ENCODE results near the gene NUBP2. TPM values are rescaled to one million over a fixed set of nuclear protein-coding genes. Genes with fewer than 3 reads are reported as not detected.

The NUBP2 gene
- total and polyA plus RNA-seq, 10 of the 15 experiments (the other 5 are each of a cell fraction or from before 2014, with no cell fraction given), result 1.9 to 129 (median 51.7) TPM

DNA sequence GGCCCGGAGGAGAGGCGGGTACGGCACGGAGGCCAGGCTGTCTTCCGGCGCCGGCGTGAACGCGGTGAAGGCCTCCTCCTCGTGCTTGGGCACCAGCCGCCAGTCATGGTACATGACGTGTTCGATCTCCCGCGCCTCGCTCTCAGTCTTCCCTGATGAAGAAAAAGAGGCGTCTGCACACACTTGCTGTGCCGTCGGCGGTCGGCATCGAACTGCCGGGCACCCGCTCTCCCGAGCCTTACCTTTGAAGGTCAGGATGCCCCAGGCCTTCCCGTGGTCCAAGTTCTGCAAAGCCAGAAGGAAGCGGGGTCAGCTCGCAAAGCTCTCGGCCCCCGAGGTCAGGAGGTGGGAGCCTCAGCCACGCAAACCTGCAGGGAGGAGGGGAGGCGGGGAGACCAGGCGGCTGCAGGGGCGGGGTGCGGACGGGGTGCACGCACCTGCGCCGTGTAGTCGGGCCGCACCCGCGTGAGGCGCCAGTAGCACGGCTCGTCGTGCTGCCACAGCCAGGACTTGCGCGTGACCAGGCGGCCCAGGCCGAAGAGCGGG, 10.3 kb upstream of the NUBP2 start, which contains the start of gene EME2 (continued):
- TF ChIP-seq SP1 (IDR thresholded peaks at IDR 0.05; ENCODE audit: low read depth, low read length), result no peak
- TF ChIP-seq, protein P1, sequence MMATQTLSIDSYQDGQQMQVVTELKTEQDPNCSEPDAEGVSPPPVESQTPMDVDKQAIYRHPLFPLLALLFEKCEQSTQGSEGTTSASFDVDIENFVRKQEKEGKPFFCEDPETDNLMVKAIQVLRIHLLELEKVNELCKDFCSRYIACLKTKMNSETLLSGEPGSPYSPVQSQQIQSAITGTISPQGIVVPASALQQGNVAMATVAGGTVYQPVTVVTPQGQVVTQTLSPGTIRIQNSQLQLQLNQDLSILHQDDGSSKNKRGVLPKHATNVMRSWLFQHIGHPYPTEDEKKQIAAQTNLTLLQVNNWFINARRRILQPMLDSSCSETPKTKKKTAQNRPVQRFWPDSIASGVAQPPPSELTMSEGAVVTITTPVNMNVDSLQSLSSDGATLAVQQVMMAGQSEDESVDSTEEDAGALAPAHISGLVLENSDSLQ (IDR thresholded peaks at IDR 0.05), result peak; percentile 28; the same call in 1 of the 2 replicates
- TF ChIP-seq MEF2B (IDR thresholded peaks at IDR 0.05; ENCODE audit: partially characterized antibody, poor library complexity, severe bottlenecking), result no peak
- TF ChIP-seq KDM1A (IDR thresholded peaks at IDR 0.05; ENCODE audit: borderline replicate concordance), result no peak
- TF ChIP-seq MAX (IDR thresholded peaks at IDR 0.05; ENCODE audit: low read depth, low read length), result no peak
- no peak for TF ChIP-seq ZNF274 (IDR thresholded peaks at IDR 0.05; ENCODE audit: insufficient read depth, insufficient read length)
- TF ChIP-seq LARP7 (IDR thresholded peaks at IDR 0.05), result no peak

DNA sequence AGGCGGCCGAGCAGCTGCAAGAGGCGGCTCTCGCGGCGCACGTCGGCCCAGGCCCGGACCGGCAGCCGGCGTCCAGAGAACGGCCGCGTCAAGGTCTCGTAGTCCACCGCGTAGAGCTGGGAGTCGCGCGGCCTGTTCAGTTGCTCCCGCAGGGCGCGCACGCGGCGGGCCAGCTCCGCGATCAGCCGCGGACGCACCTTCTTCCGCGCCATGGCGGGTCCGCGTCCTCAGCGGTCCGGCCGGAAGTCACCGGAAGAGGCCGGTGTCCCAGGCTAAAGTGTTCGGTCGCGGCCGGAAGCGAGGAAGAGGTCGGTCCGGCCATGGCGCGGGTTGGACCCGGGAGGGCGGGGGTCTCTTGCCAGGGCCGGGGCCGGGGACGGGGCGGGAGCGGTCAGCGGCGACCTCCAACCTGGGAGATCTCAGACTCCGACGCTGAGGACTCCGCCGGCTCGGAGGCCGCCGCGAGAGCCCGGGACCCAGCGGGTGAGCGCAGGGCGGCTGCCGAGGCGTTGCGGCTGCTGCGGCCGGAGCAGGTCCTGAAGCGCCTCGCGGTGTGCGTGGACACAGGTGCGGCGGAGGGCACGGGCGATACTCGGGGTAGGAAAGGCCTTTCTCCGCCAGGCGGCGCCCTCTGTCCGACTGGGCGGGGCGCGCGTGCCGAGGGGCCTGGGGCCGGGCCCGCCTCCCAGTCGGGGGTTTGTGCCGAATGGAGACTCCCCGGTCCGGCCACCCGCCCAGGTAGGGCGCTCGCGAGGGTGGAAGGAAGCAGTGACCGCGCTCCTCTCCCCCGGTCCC, 9.7 kb upstream of the NUBP2 start, which contains the start of gene MRPS34:
TSS of gene MRPS34 (minus strand) at position 227 of the 795 bp plus-strand sequence. CDS start at position 212, 15 bp downstream.
- TSS peak; percentile 22 for BruUV-seq (replicated peaks)
- ATAC-seq (peak; percentile 71), DNase-seq (ENCODE audit: low read depth, low spot score) (peak; percentile 17), FAIRE-seq (peak; percentile 27)
- CTCF ChIA-PET, result interaction anchor here (0.7 to 1.9 kb wide), 5 partner anchors 8 to 67 kb away, joined by 3 to 12 read pairs (median 4); partner anchors contain the start of genes MAPK8IP3, NUBP2 and SPSB3
- Histone ChIP-seq H3K27me3 (replicated peaks in 1 of 2; ENCODE audit: control insufficient read depth in 2 of 2, insufficient read depth in 2 of 2, low read length in 1 of 2) (no peaks in the 10 kb centered on the region), H3K79me2 (ENCODE audit: control insufficient read depth, insufficient read depth, low read length) (peaks cover 43% of the 10 kb centered on the region), H3K9ac (ENCODE audit: control insufficient read depth, insufficient read depth, low read length) (peak within 1 kb of the TSS; percentile 78), H3K36me3 (ENCODE audit: control insufficient read depth in 2 of 2, insufficient read depth in 2 of 2, low read length in 1 of 2) (peaks cover 0 to 14% of the 10 kb centered on the region in 2 experiments; a peak in 2 of 4 replicates), H2AFZ (ENCODE audit: control insufficient read depth, low read depth, low read length) (peak within 1 kb of the TSS; percentile 81), H3K27ac (ENCODE audit: control insufficient read depth, insufficient read depth) (peak within 1 kb of the TSS; percentile 89), H3K4me2 (ENCODE audit: control insufficient read depth, insufficient read depth) (peak within 1 kb of the TSS; percentile 94), H4K20me1 (ENCODE audit: control insufficient read depth, insufficient read depth) (no peaks in the 10 kb centered on the region), H3K9me3 (replicated peaks; ENCODE audit: control insufficient read depth, insufficient read depth, low read length) (no peaks in the 10 kb centered on the region), H3K4me3 (peak within 1 kb of the TSS; percentile 100), H3K4me1 (ENCODE audit: control insufficient read depth, insufficient read depth, low read length) (peaks cover 15% of the 10 kb centered on the region)
- POLR2A ChIA-PET, result interaction anchor here (0.8 to 5.8 kb wide), 3 partner anchors 9 to 73 kb away, joined by 3 to 39 read pairs (median 4); partner anchors contain the start of genes NUBP2 and SPSB3
- RAD21 ChIA-PET (ENCODE audit: unreplicated experiment), result interaction anchor here (1.2 to 3.1 kb wide), 2 partner anchors 9 to 95 kb away, joined by 3 to 22 read pairs; partner anchors contain the start of genes JPT2, NUBP2 and SPSB3
- intact Hi-C loops (cut with micrococcal nuclease; ENCODE audit: unreplicated experiment) (loop anchor here (5.0 kb wide), 1 partner anchor 66 kb away; the partner anchor contains the start of gene MAPK8IP3), in situ Hi-C loops (cut with MboI) (loop anchor here (5.0 kb wide), 1 partner anchor 61 kb away; no protein-coding TSS in a partner anchor)
- under 1% methylated on average over 76 of the region's 108 CpGs for WGBS (ENCODE audit: insufficient coverage, insufficient replicate concordance, low lambda C conversion rate, missing lambda C conversion rate)
- SMC1A ChIA-PET (ENCODE audit: uncharacterized antibody, unreplicated experiment), result interaction anchor here (0.9 kb wide), 1 partner anchor 9 kb away, joined by 3 read pairs; the partner anchor contains the start of genes NUBP2 and SPSB3
- TF ChIP-seq, protein P2, sequence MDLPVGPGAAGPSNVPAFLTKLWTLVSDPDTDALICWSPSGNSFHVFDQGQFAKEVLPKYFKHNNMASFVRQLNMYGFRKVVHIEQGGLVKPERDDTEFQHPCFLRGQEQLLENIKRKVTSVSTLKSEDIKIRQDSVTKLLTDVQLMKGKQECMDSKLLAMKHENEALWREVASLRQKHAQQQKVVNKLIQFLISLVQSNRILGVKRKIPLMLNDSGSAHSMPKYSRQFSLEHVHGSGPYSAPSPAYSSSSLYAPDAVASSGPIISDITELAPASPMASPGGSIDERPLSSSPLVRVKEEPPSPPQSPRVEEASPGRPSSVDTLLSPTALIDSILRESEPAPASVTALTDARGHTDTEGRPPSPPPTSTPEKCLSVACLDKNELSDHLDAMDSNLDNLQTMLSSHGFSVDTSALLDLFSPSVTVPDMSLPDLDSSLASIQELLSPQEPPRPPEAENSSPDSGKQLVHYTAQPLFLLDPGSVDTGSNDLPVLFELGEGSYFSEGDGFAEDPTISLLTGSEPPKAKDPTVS (IDR thresholded peaks at IDR 0.05; ENCODE audit: low read depth, low read length), result 0 out of 2 replicates have a peak, but pooled peaks have one; percentile 55
- TF ChIP-seq TCF12 (IDR thresholded peaks at IDR 0.05; ENCODE audit: low read depth, low read length), result peak; percentile 67; the same call in 1 of the 2 replicates
- TF ChIP-seq EED (IDR thresholded peaks at IDR 0.05; ENCODE audit: low read depth), result peak; percentile 9; the same call in 1 of the 2 replicates
- peak; percentile 43 for TF ChIP-seq E2F8 (IDR thresholded peaks at IDR 0.05; ENCODE audit: low read depth, partially characterized antibody)
- TF ChIP-seq, protein P3, sequence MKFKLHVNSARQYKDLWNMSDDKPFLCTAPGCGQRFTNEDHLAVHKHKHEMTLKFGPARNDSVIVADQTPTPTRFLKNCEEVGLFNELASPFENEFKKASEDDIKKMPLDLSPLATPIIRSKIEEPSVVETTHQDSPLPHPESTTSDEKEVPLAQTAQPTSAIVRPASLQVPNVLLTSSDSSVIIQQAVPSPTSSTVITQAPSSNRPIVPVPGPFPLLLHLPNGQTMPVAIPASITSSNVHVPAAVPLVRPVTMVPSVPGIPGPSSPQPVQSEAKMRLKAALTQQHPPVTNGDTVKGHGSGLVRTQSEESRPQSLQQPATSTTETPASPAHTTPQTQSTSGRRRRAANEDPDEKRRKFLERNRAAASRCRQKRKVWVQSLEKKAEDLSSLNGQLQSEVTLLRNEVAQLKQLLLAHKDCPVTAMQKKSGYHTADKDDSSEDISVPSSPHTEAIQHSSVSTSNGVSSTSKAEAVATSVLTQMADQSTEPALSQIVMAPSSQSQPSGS (IDR thresholded peaks at IDR 0.05; ENCODE audit: low read length), result no peak
- TF ChIP-seq HDGF (IDR thresholded peaks at IDR 0.05), result no peak
